Measurements from ENCODE around the gene PLCH1. TPM values are rescaled to one million over a fixed set of nuclear protein-coding genes. Genes with fewer than 3 reads are reported as not detected.

The PLCH1 gene
- total RNA-seq, 3 donors from 2014 or later, result 4.2 to 13.2 (median 10.2) TPM

GRCh38 chr3:155609586-155609985 is 135.3 kb downstream of the PLCH1 start:
- TF ChIP-seq CTCF (IDR thresholded peaks at IDR 0.05), result no peak
- ATAC-seq, result no peak
- no peak for DNase-seq
- H3K4me3 ChIP-seq, result no peak overlapping the region
- H3K9me3 ChIP-seq, result peaks cover 2% of the 10 kb centered on the region
- no peaks in the 10 kb centered on the region for H3K4me1 ChIP-seq (ENCODE audit: low read depth)
- intact Hi-C loops (cut with DNase I, micrococcal nuclease), result no loop called here
- no peaks in the 10 kb centered on the region for H3K36me3 ChIP-seq (ENCODE audit: low read depth)

- intact Hi-C loops (cut with DNase I, micrococcal nuclease), result no loop called here
- no peak for TF ChIP-seq CTCF (IDR thresholded peaks at IDR 0.05)
- Histone ChIP-seq H3K9me3 (no peaks in the 10 kb centered on the region), H3K4me1 (ENCODE audit: low read depth) (no peaks in the 10 kb centered on the region), H3K4me3 (no peak overlapping the region), H3K36me3 (ENCODE audit: low read depth) (no peaks in the 10 kb centered on the region)
- ATAC-seq, result no peak
- no peak for DNase-seq
These were observed 136.5 kb downstream of the PLCH1 start for GRCh38 chr3:155608228-155608920.

- no peak overlapping the region for H3K4me3 ChIP-seq
- no peak for TF ChIP-seq CTCF (IDR thresholded peaks at IDR 0.05)
- no peak for DNase-seq
- intact Hi-C loops (cut with DNase I, micrococcal nuclease), result no loop called here
- no peaks in the 10 kb centered on the region for H3K9me3 ChIP-seq
- no peaks in the 10 kb centered on the region for H3K4me1 ChIP-seq (ENCODE audit: low read depth)
- no peaks in the 10 kb centered on the region for H3K36me3 ChIP-seq (ENCODE audit: low read depth)
- ATAC-seq, result no peak
These were observed 137.1 kb downstream of the PLCH1 start for GRCh38 chr3:155607761-155608160.

- ATAC-seq (no peak), DNase-seq (no peak)
- H3K9me3 ChIP-seq, result no peaks in the 10 kb centered on the region
- TF ChIP-seq CTCF (IDR thresholded peaks at IDR 0.05), result no peak
- H3K36me3 ChIP-seq (ENCODE audit: low read depth), result no peaks in the 10 kb centered on the region
- intact Hi-C loops (cut with DNase I, micrococcal nuclease), result no loop called here
- no peak overlapping the region for H3K4me3 ChIP-seq
- H3K4me1 ChIP-seq (ENCODE audit: low read depth), result no peaks in the 10 kb centered on the region
These were observed 139.3 kb downstream of the PLCH1 start for GRCh38 chr3:155605571-155605970.

- TF ChIP-seq CTCF (IDR thresholded peaks at IDR 0.05), result no peak
- Histone ChIP-seq H3K9me3 (no peaks in the 10 kb centered on the region), H3K4me3 (no peak overlapping the region), H3K36me3 (ENCODE audit: low read depth) (no peaks in the 10 kb centered on the region), H3K4me1 (ENCODE audit: low read depth) (no peaks in the 10 kb centered on the region)
- no peak for ATAC-seq
- intact Hi-C loops (cut with DNase I, micrococcal nuclease), result no loop called here
- no peak for DNase-seq
These were observed 139.9 kb downstream of the PLCH1 start for GRCh38 chr3:155604967-155605366.

GRCh38 chr3:155604126-155604525 is 140.7 kb downstream of the PLCH1 start:
- Histone ChIP-seq H3K9me3 (no peaks in the 10 kb centered on the region), H3K4me1 (ENCODE audit: low read depth) (no peaks in the 10 kb centered on the region), H3K36me3 (ENCODE audit: low read depth) (no peaks in the 10 kb centered on the region), H3K4me3 (no peak overlapping the region)
- no peak for DNase-seq
- intact Hi-C loops (cut with DNase I, micrococcal nuclease), result no loop called here
- no peak for TF ChIP-seq CTCF (IDR thresholded peaks at IDR 0.05)
- ATAC-seq, result no peak

Data from mucosa of descending colon (tissue), 3 donors.